ENCODE measurements around the gene MMP15.
"Not testable (repeated sequence)": the region's sequence is repeated elsewhere in the genome, so short reads cannot be mapped to it uniquely, and the experiment has no call there.

Gene MMP15

DNA sequence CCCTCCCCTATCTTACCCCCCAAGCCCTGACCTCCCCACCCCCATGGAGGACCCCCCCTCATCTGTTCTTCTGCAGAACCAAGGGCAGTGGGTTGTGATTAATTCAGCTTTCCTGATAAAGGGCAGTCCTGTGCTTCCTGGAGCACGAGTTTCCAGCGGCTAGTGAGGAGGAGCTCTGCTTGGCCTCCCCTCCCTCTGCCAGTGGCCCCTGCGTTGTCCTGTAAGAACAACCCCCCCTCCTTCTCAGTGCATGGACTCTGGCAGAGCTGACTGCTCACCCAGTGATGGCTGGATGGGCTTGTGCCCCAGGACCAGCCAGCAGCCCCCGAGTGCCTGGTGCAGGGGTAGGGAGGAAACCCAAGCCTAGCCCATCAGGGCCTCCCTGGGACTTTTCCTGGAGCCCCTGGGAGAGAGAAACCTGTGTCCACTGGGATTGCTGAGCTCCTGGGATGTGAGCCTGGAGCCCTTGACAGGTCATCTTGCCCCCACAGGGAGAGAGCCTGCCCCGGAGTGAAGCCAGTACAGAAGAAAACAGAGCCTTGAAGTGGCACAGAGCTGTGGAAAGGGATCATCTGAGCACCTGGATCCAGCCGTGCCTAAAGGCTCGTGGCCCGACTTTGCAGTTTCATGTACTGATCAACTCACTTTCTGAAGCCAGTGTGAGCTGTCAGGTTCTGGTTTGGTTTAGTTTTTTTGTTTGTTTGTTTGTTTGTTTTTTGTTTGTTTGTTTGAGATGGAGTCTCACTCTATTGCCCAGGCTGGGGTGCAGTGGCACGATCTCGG is 26.5 kb downstream of the MMP15 start:
- no peak for DNase-seq

DNA sequence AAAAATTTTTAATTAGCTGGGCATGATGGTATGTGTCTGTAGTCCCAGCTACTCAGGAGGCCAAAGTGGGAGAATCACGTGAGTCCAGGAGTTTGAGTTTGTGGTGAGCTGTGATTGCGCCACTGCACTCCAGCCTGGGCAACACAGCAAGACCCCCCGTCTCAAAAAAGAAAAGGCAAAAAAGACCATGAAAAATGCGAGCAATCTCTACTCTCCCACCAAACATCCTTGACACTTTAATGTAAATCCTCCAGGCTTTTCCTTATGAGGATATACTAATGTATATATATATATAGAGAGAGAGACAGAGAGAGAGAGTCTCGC is 28.1 kb downstream of the MMP15 start:
- DNase-seq = no peak

DNA sequence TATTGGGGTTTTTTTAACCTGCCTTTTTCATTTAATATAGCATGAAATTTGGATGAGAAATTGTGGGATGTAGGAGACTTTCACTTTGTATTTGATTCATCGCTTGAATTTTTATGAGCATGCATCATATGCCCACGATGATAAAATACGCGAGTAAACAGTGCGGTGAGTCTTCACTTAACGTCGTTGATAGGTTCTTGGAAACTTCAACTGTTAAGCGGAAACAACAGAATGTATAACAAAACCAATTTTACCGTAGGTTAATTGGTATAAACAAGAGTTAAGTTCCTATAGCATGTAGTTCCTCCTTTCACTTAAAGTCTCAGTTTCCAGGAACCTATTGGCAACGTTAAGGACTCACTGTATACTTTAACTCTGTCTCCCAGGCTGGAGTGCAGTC is 28.7 kb downstream of the MMP15 start:
- no peak for DNase-seq

DNA sequence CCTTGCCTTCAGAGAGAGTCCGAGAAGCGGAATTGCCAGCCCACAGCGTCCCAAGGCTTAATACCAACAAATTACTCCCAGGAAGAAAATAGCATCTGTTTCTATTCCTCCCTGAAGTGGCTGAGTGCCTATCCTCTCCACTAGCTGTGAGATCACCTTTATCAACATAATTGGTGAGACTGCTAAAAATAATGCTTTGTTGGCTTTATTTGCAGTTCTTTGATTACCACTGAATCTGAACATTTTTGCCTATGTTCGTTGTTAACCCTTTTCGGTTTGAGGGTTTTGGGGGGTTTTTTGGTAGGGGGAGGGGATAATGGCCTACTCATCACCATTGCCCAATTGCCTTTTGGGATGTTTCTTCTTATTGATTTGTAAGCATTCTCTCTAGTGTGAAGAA is 31.0 kb downstream of the MMP15 start:
- DNase-seq = no peak

DNA sequence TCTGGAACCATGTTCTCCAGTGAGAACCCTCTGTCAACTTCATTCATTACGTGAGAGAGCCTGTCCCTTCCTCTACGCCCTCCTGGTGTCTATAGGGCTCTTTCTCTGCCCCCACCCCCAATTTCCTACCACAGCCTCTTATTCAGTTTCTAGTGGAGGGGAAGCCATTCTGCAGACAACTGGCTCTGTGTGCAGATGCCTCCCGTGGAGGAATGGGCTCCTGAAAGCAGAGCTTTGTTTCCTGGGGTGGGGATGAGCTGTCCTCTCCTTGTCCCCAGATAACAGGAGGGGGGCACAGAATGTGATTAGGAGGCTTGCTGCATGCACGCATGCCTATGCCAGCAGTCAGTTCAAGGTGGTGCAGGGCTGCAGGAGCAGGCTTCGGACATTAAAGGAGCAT is 31.6 kb downstream of the MMP15 start:
- no peak for DNase-seq

DNA sequence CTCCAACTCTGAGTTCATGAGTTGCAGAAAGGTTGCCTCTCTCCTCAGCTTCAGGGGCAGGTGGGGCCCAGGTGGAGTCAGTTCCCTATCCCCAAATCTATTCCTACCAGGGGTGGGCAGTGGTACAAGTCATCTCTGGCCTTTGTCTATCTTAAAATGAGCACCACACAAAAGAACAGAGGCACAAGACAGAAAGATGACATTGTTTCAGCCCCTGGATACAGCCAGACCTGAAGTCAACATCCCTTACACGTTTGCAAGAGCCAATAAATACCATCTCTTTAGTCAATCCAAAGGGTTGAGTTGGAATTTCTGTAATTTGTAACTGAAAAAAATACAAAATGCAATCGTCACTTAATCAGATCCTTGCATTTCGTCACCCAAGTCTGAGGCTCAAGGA is 32.2 kb downstream of the MMP15 start:
- no peak for DNase-seq

DNA sequence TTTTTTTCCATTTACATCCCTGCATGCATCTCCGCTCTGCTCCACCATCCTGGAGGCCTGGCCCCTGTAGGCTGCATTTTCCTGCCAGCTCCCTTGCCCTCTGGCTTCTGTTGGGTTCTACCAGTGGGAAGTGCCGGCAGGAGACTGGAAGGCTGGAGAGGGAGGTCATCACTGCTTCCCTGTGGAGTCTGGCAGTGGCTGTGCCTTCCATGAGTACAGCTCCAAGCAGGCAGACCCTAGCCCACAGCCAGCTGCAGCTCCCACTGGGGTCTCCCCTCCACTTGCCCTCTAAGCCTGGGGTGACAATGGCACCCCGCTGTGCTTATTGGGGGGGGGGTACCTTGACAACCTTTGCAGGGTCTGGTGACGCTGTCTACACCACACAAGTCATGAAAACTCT is 37.3 kb downstream of the MMP15 start:
- DNase-seq = no peak

DNA sequence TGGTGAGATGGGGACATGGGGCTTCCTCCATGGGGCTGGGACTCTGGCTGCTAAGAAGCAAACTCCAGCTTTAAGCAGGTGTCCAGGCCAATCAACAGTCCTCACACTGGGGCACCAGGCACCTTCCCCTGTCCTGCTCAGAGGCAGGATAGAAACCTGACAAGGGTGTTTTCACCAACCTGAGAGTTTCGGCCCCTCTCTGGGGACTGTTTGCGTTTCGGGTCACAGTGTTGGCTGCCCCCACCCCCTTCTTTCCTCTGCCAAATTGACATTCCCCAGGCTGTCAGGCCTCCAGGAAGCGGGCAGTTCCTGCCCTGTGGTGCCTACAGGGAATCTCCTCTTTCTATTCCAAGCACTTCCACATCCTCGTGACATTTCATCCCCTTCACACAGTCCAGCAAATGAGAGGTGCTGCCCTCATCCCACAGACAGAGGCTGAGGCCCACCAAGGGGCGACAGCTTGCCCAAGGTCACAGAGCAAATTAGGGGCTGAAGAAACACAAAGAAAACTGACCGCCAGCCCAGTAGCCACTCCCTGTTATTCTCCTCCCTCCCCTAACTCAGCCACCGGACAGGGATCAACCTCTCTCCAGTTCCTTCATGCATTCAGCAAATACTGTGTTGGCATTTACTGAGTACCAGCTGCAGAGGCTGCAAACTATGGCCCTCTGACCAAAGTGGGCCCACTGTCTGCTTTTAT is 38.0 kb downstream of the MMP15 start:
- no peak for DNase-seq

DNA sequence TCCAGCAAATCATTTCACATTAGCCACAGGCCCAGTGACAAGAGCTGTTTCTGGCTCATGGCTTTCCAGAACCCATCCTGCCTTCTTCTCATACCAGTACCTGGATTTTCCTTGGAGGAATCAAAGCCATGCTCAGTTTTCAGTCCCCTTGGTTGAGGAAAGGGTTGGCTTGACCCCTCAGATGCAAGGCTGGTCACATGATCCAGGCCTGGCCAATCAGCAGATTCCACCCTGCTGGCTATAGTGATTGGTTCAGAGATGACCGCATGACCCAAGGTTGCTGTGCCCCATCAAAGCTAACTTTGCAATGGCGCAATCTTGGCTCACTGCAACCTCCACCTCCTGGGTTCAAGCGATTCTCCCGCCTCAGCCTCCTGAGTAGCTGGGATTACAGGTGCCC is 45.0 kb downstream of the MMP15 start:
- no peak for DNase-seq

DNA sequence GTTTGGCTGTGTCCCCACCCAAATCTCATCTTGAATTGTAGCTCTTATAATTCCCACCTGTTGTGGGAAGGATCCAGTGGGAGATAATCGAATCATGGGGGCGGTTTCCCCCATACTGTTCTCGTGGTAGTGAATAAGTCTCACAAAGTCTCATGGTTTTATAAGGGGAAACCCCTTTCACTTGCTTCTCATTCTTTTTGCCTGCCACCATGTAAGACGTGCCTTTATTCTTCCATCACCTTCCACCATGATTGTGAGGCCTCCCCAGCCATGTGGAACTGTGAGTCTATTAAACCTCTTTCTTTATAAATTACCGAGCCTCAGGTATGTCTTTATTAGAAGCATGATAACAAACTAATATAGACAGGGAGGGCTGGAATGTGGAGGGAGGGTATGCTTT is 46.6 kb downstream of the MMP15 start:
- DNase-seq = not testable (repeated sequence)

DNA sequence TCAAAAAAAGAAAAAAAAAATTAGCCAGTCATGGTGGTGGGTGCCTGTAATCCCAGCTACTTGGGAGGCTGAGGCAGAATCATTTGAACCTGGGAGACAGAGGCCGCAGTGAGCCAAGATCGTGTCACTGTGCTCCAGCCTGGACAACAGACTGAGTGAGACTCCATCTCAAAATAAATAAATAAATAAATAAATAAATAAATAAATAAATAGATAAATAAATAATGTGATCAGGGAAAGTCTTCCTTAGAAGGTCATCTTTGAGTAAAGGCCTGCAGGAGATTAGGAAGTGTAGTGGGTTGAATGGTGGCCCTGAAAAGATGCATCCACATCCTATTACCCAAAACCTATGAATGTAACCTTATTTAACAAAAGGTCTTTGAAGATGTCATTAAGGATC is 47.5 kb downstream of the MMP15 start:
- not testable (repeated sequence) for DNase-seq

DNA sequence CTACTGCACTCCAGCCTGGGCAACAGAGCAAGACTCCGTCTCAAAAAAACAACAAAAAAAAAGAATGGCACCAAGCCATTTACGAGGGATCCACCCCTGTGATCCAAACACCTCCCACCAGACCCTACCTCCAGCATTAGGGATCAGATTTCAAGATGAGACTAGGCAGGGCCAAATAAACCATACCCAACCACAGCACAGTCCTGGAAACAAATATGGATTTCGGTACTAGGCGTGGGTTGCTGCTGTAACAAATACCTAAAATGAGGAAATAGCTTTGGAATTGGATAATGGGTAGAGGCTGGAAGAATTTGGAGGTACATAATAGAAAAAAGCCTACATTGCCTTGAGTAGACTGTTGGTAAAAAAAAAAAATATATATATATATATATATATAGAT is 49.1 kb downstream of the MMP15 start:
- no peak for DNase-seq

DNA sequence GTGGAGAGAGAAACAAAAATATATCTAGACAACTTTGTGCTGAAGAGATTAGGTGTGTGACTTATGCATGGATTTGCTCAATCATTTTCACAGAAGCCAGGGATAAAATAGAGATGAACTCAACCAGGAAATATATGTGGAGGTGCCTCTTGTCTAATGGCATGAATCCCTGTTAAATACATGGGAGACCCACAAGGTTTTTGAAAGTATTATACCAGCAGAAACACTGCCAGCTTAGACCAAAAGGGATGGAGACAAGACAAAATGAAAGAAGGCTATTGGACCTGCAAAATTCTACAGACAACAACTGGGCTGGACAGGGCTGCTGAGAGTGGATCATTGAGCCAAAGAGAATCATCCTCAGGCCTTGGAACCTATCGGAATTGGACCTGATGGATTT is 51.0 kb downstream of the MMP15 start:
- no peak for DNase-seq

DNA sequence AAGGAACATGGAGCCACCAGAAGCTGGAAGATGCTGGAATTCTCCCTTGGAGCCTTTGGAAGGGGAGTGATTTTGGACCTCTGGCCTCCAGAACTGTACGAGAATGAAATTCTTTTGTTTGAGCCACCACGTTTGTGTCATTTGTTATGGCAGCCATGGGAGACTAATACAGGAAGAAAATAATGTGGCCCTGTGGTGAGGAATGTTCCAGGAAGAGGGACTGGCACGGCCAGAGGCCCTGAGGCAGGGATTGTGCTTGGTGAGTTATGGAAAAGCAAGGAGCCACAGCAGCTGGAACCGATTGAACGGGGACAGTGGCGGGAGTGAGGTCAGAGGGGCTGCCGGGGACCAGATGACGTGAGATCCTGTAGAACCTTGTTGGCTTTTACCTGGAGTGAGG is 52.2 kb downstream of the MMP15 start:
- DNase-seq = no peak

DNA sequence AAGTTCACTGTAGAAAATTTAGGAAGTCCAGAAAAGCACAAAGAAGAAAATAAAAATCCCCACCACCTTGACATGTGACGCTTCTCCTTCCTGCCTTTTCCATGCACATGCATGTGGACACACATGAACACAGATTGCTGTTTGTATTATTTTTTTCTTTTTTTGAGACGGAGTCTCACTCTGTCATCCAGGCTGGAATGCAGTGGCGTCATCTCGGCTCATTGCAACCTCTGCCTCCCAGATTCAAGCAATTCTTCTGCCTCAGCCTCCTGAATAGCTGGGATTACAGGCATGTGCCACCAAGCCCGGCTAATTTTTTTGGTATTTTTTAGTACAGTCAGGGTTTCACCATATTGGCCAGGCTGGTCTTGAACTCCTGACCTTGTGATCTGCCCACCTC is 55.1 kb downstream of the MMP15 start:
- DNase-seq = not testable (repeated sequence)

DNA sequence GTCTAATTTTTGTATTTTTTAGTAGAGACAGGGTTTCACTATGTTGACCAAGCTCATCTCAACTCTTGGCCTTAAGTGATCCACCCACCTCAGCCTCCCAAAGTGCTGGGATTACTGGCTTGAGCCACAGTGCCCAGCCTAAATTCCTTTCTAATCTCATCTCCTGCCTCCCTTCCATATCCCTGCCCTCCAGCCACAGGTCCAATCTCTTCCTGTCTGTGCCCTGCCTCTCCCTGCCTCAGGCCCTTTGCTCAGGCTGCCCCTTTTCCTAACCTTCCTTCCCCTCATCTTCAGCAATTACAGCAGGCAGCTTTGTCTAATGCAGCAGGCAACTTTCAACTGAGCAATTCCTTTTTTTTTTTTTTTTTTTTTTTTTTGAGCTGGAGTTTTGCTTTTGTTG is 56.8 kb downstream of the MMP15 start:
- DNase-seq = no peak

DNA sequence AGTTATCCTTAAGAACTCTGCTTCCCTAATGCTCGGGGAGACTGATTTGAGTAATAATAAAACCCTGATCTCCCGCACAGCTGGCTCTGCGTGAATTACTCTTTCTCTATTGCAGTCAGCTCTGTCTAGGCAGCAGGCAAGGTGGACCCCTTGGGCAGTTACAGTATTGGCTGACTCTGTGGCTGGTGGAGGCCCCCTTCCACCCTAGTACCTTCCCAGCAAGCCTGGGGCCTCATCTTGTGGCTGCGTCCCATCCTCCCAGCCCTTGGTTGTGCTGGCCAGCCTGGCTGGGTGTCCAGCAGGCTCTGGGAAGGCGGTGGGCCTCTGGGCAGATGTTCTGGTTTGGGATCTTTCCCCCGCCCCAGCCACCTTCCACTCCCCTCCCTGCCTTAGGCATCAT is 59.1 kb downstream of the MMP15 start:
- DNase-seq = no peak

DNA sequence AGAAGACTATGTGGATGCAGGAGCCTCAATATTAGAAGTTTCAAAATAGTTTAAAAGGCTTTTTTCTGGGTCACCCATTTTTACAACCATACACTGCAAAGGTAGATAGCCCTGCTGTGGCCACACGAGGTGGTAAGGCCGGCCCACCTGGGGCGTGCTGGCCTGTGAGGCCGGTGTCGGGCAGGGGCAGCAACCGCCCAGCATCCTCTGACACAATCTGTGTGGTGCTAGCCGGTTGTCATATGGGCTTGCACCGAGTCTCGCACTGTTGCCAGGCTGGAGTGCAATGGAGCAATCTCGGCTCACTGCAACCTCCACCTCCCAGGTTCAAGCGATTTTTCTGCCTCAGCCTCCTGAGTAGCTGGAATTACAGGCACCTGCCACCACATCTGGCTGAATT is 59.6 kb downstream of the MMP15 start:
- DNase-seq = no peak

DNA sequence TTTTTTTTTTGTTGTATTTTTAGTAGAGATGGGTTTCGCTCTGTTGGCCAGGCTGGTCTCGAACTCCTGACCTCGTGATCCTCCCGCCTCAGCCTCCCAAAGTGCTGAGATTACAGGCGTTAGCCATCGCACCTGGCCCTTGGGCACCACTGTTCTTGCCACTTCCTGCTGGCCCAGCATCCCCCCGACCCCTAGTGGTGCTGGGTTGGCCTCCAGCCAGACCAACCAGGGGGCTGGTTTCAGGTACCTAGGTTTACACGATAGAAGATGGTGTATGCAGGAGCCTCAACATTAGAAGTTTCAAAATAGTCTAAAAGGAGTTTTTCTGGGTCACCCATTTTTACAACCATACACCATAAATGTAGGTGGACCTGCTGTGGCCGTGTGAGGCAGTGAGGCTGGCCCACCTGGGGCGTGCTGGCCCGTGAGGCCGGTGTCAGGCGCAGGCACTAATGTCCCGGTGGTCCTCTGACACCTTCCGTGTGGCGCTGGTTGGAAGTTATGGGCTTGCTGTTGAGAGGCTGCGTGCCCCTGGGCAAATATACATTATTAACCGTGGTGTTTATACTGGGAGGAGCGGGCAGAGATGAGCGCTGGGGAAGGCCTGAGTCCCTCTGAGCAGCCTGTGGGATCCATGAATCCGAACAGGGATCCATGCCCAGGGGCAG is 60.2 kb downstream of the MMP15 start:
- no peak for DNase-seq

DNA sequence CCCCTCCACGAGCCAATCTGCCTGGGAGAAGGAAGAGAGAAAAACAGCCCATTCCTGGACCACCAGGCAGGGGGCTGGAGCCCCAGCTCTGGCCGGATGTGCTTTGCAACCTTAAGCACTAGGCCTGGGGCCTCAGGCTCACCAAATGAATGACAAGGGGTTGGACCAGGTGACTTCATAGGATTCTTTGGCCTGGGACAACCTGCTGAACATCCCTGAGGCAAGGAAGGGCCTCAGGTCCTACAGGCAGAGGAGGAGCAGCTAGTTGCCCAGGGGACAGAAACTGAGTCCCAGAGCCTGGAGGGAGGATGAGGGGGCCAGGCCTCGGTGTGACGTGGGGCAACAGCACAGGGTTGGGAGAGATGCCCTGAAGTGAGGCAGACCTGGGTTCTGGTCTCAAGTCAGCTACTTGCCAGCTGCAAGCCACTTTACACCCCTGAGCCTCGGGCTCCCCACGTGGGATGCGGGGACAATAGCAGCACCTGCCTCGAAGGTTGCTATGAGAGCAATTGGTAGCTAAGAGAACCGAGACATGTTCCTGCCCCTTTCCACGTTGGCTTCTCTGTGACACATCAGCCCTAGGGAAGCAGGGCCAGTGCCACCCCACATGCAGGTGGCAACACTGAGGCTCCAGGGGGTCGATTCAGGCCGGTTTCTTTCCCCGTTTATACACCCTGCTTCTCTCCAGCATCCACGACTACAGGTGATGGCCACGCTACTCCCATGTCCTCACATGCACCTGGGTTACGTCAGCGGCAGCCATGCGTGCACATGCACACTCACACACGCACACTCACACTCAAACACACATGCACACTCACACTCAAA is 61.0 kb downstream of the MMP15 start:
- no peak for DNase-seq

DNA sequence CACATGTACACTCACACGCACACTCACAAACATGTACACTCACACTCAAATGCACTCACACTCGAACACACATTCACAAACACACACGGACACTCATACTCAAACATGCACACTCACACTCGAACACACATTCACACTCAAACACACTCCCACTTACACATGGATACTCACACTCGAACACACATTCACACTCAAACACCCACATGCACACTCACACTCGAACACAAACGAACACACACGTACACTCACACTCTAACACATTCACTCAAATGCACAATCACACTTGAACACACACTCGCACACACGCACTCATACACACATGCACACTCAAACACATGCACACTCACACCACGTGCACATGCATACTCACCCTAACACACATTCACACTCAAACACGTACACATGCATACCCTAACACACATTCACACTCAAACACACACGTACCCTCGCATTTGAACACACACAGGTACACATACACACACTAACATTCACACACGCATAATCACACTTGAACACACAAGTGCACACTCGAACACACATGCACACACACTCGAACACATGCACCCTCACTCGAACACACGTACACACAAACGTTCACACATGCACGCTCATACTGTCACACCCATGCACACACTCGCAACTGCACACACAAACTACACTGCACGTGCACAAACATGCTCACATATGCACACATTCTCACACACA is 61.8 kb downstream of the MMP15 start:
- no peak for DNase-seq

DNA sequence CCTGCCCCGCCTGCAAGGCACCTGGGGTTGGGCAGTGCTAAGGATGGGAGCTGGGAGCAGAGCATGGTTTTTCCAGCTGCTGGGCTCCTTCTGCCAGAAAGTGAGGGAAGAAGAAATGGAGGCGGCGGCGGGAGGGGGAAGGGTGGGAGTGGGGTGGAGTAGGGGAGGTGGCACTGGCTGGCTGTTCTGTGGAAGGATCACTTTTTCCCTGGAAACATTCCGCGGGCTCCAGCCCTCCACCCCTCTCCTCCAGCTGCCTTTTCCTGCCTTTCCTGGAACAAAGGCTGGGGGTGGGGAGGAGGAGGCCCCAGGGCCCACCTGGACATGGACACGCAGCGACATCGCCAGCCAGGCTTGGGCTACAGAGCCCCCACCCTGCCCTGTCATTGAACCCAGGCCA is 62.5 kb downstream of the MMP15 start:
- peak; percentile 80 for DNase-seq

DNA sequence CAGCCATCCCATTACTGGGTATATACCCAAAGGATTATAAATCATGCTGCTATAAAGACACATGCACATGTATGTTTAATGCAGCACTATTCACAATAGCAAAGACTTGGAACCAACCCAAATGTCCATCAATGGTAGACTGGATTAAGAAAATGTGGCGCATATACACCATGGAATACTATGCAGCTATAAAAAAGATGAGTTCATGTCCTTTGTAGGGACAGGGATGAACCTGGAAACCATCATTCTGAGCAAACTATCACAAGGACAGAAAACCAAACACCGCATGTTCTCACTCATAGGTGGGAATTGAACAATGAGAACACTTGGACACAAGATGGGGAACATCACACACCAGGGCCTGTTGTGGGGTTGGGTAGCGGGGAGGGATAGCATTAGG is 64.8 kb downstream of the MMP15 start:
- not testable (repeated sequence) for DNase-seq
